Loucy (cell line): Measurements from ENCODE around the gene FAM169A.
A peak's percentile ranks its signal among the peaks of the same experiment; 100 is the strongest.
"Not testable (repeated sequence)": the region's sequence is repeated elsewhere in the genome, so short reads cannot be mapped to it uniquely, and the experiment has no call there.

ENCODE experiments used
- H2AFZ ChIP-seq: fragments of 200-600 bp; sonication (generic); 2 replicates; pipeline ENCODE4 v1.6.0; 2016; ENCODE audit warnings: antibody characterized with exemption, mild to moderate bottlenecking, low read length, moderate library complexity
- H3F3A ChIP-seq: fragments of 200-600 bp; 2 replicates; pipeline ENCODE4 v1.6.0; 2016; ENCODE audit warnings: antibody characterized with exemption, low read depth, mild to moderate bottlenecking
- H3K27me3 ChIP-seq: fragments of 200-600 bp; sonication (generic); 2 replicates; pipeline ENCODE4 v1.6.1; 2014; ENCODE audit warnings: low read length, mild to moderate bottlenecking; ENCODE audit not compliant: insufficient read depth, poor library complexity, severe bottlenecking
- H3K36me3 ChIP-seq: fragments of 200-600 bp; sonication (generic); 2 replicates; pipeline ENCODE4 v1.6.1; 2016; ENCODE audit warnings: low read length; ENCODE audit not compliant: insufficient read depth
- H3K4me1 ChIP-seq: fragments of 200-600 bp; sonication (generic); 2 replicates; pipeline ENCODE4 v1.5.1; 2014; ENCODE audit warnings: low read length, mild to moderate bottlenecking; ENCODE audit not compliant: insufficient read depth, poor library complexity, severe bottlenecking
- H3K4me2 ChIP-seq: fragments of 200-600 bp; sonication (generic); 2 replicates; pipeline ENCODE4 v1.6.0; 2014; ENCODE audit warnings: antibody characterized with exemption, low read length, low read depth, mild to moderate bottlenecking; ENCODE audit not compliant: poor library complexity, severe bottlenecking
- H3K4me3 ChIP-seq: fragments of 200-600 bp; sonication (generic); 2 replicates; pipeline ENCODE4 v1.5.1; 2014; ENCODE audit warnings: low read length, mild to moderate bottlenecking, mixed read lengths; ENCODE audit not compliant: poor library complexity, severe bottlenecking
- H3K79me2 ChIP-seq: fragments of 200-600 bp; sonication (generic); 2 replicates; pipeline ENCODE4 v1.6.1; 2014; ENCODE audit warnings: low read length; ENCODE audit not compliant: insufficient read depth
- H3K9ac ChIP-seq: fragments of 200-600 bp; sonication (generic); 2 replicates; pipeline ENCODE4 v1.6.0; 2014; ENCODE audit warnings: mild to moderate bottlenecking, low read depth, low read length, moderate library complexity; ENCODE audit not compliant: poor library complexity, severe bottlenecking
- H3K9me2 ChIP-seq: fragments of 200-600 bp; sonication (generic); replicated peaks from 2 replicates; pipeline ENCODE4 v1.6.1; 2016; ENCODE audit warnings: low read depth, low read length, mixed read lengths
- H3K9me3 ChIP-seq: fragments of 200-600 bp; sonication (generic); 2 replicates; pipeline ENCODE4 v1.6.1; 2014; ENCODE audit warnings: mild to moderate bottlenecking, antibody characterized with exemption, low read length, low read depth; ENCODE audit not compliant: insufficient read depth
- H4K20me1 ChIP-seq: fragments of 200-600 bp; sonication (generic); 2 replicates; pipeline ENCODE4 v1.6.0; 2014; ENCODE audit warnings: antibody characterized with exemption, low read length, mild to moderate bottlenecking; ENCODE audit not compliant: insufficient read depth, poor library complexity, severe bottlenecking
- EZH2phosphoT487 ChIP-seq: fragments of 200-600 bp; IDR thresholded peaks from 2 replicates; pipeline ENCODE4 v1.6.1; 2018; ENCODE audit warnings: antibody characterized with exemption, mild to moderate bottlenecking, moderate library complexity, borderline replicate concordance
- TF ChIP-seq, protein P1 (sequence below): fragments of 200-600 bp; sonication (generic); conservative IDR thresholded peaks from 2 replicates; pipeline ENCODE4 v1.5.1; 2014; ENCODE audit warnings: mild to moderate bottlenecking, antibody characterized with exemption, low read length

FAM169A gene

DNA sequence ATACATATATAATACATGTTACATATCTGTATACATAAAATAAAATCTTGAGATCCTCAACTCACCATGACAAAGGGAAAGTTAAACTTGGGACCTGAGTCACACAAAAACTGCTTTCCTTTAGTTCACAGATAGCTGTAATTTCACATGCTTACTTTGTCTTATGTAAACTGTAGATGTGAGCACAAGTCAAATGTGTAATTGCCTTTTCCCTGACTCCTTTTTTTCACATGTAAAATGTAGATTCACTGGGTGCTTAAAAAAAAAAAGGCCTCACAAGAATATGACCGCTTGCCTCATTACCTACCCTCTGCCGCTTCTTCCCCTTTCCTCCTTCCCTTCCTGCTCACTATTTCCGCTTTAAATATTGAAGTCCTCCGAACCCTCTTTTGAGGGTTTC lies 21.9 kb upstream of the FAM169A start:
- H3K4me3 ChIP-seq, result no peak overlapping the region
- peaks cover 2% of the 10 kb centered on the region for H3K4me1 ChIP-seq
- H4K20me1 ChIP-seq, result no peaks in the 10 kb centered on the region
- no peak overlapping the region for H3K9ac ChIP-seq
- no peaks in the 10 kb centered on the region for H3K9me2 ChIP-seq
- no peak overlapping the region for H2AFZ ChIP-seq
- H3K9me3 ChIP-seq, result no peaks in the 10 kb centered on the region
- H3K27me3 ChIP-seq, result no peaks in the 10 kb centered on the region
- no peaks in the 10 kb centered on the region for H3K79me2 ChIP-seq
- H3F3A ChIP-seq, result no peaks in the 10 kb centered on the region
- no peak overlapping the region for H3K4me2 ChIP-seq
- TF ChIP-seq, protein P1, sequence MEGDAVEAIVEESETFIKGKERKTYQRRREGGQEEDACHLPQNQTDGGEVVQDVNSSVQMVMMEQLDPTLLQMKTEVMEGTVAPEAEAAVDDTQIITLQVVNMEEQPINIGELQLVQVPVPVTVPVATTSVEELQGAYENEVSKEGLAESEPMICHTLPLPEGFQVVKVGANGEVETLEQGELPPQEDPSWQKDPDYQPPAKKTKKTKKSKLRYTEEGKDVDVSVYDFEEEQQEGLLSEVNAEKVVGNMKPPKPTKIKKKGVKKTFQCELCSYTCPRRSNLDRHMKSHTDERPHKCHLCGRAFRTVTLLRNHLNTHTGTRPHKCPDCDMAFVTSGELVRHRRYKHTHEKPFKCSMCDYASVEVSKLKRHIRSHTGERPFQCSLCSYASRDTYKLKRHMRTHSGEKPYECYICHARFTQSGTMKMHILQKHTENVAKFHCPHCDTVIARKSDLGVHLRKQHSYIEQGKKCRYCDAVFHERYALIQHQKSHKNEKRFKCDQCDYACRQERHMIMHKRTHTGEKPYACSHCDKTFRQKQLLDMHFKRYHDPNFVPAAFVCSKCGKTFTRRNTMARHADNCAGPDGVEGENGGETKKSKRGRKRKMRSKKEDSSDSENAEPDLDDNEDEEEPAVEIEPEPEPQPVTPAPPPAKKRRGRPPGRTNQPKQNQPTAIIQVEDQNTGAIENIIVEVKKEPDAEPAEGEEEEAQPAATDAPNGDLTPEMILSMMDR, result no peak
- TF ChIP-seq EZH2phosphoT487, result no peak
- H3K36me3 ChIP-seq, result no peaks in the 10 kb centered on the region

DNA sequence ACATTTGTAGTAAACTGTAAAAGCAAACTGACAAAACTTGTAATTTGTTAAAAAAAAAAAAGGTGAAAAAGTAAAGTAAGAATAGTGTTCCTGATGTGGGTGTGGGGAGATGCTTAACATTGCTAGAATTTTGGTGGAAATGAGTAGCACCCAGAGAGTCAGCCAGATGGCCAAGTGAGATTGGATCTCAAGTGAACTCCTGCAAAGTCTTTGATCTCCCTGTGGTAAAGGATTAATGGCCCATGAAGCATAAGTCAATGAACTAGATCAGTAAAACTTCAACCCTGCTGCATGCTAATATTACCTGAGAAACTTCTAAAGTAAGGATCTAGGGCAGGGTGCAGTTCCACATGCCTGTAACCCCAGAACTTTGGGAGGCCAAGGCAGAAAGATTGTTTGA lies 19.0 kb upstream of the FAM169A start:
- no peaks in the 10 kb centered on the region for H3K9me3 ChIP-seq
- TF ChIP-seq, protein P1, result no peak
- TF ChIP-seq EZH2phosphoT487, result no peak
- H3K9me2 ChIP-seq, result no peaks in the 10 kb centered on the region
- H3K9ac ChIP-seq, result no peak overlapping the region
- H3K4me2 ChIP-seq, result peak overlapping the region; percentile 36
- H3K36me3 ChIP-seq, result no peaks in the 10 kb centered on the region
- H3F3A ChIP-seq, result no peaks in the 10 kb centered on the region
- H3K27me3 ChIP-seq, result no peaks in the 10 kb centered on the region
- no peaks in the 10 kb centered on the region for H4K20me1 ChIP-seq
- H2AFZ ChIP-seq, result no peak overlapping the region
- H3K4me1 ChIP-seq, result peaks cover 2% of the 10 kb centered on the region
- no peaks in the 10 kb centered on the region for H3K79me2 ChIP-seq
- H3K4me3 ChIP-seq, result no peak overlapping the region

- H3K79me2 ChIP-seq, H2AFZ ChIP-seq, H3K27me3 ChIP-seq, H3K4me3 ChIP-seq, H4K20me1 ChIP-seq, H3F3A ChIP-seq, H3K4me1 ChIP-seq, H3K36me3 ChIP-seq, H3K4me2 ChIP-seq, H3K9ac ChIP-seq, H3K9me3 ChIP-seq, H3K9me2 ChIP-seq: not testable (repeated sequence)
Observed at GRCh38 chr5:74882379-74883134, 16.4 kb upstream of the FAM169A start.
